Small intestine (tissue), 7 donors: ENCODE results near the gene ECT2. TPM values are rescaled to one million over a fixed set of nuclear protein-coding genes. Genes with fewer than 3 reads are reported as not detected.

ENCODE experiments used
- DNase-seq, 2 donors: peaks; one replicate each; pipeline versions ENCODE4 v3.0.0 to v3.0.0-alpha.2; 2013
- FAIRE-seq: peaks from 2 replicates; lab custom pipeline; 2012; peaks lifted over from hg19 to GRCh38; lab: Jason Lieb, UNC
- H3K27ac ChIP-seq, 3 donors: one replicate each; pipeline ENCODE4 v1.5.1; 2013; ENCODE audit warnings: low read length in 2 of 3, mild to moderate bottlenecking in 2 of 3, control low read depth in 1 of 3, inconsistent platforms in 1 of 3, low read depth in 1 of 3, moderate library complexity in 1 of 3
- H3K27me3 ChIP-seq, 3 donors: one replicate each; pipeline ENCODE4 v1.6.1; 2013; ENCODE audit warnings: low read length in 3 of 3, inconsistent platforms in 1 of 3; ENCODE audit not compliant: control insufficient read depth in 3 of 3, insufficient read depth in 3 of 3
- H3K36me3 ChIP-seq, 3 donors: one replicate each; pipeline ENCODE4 v1.6.1; 2013; ENCODE audit warnings: low read length in 3 of 3, inconsistent platforms in 1 of 3, low read depth in 1 of 3, mild to moderate bottlenecking in 1 of 3, moderate library complexity in 1 of 3; ENCODE audit not compliant: control insufficient read depth in 3 of 3, insufficient read depth in 2 of 3
- H3K4me1 ChIP-seq, 3 donors: one replicate each; pipeline ENCODE4 v1.6.1; 2013; ENCODE audit warnings: low read length in 2 of 3, inconsistent platforms in 1 of 3, low read depth in 1 of 3, mild to moderate bottlenecking in 1 of 3, moderate library complexity in 1 of 3; ENCODE audit not compliant: control insufficient read depth in 3 of 3, insufficient read depth in 2 of 3
- H3K4me3 ChIP-seq, 3 donors: one replicate each; pipeline ENCODE4 v1.5.1; 2013; ENCODE audit warnings: low read length in 3 of 3, control low read depth in 1 of 3, inconsistent platforms in 1 of 3, low read depth in 1 of 3, mild to moderate bottlenecking in 1 of 3, moderate library complexity in 1 of 3
- H3K9me3 ChIP-seq, 2 donors: one replicate each; pipeline ENCODE4 v1.6.1; 2013; ENCODE audit warnings: low read depth in 1 of 2, low read length in 1 of 2; ENCODE audit not compliant: control insufficient read depth in 2 of 2, insufficient read depth in 1 of 2
- WGBS, 3 donors: extraction: QIAGEN DNeasy Blood & Tissue Kit; methylation state at CpG; one replicate each; pipeline ENCODE4 v1.1.7; 2013; 5-methylcytosine and 5-hydroxymethylcytosine counted together
- polyA plus RNA-seq, 4 donors: library from polyadenylated mRNA; stranded (reverse) in 3 of 4; unstranded in 1 of 4; fragments of 200-250 nt in 3 of 4; fragments of 120-200 nt in 1 of 4; gene quantifications; one replicate each; pipeline versions ENCODE4 v1.2.1 to v1.2.3, GENCODE V29; 2013
- donor health status: healthy with polysubstance abuse.
- donor health status: control.
- donor health status: control.
- donor health status: Bipolar disorder and iron deficiency.
- donor health status: healthy.

ECT2 gene
- polyA plus RNA-seq, 4 donors = 3.0 to 16.8 (median 9.8) TPM

DNA sequence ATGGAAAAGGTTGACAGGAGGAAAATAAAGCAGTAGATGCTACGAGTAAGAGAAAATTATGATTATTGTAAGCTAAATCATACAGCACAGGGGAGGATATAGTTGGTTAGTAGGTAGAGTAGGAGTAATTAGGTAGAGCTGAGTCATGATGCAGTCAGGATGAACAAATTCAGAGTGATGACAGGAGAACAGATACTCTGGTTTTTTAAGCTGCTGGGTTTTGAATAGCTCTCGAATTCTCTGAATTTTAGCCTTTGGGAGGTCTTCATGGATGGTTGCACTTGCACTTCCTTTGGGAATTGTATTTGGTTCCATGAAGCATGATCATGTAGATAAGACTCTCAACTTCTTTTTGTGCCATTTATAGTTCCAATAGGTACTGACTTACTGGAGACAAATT is 96.2 kb downstream of the ECT2 start:
- Histone ChIP-seq H3K36me3 (no peaks in the 10 kb centered on the region), H3K9me3 (no peaks in the 10 kb centered on the region), H3K27ac (no peak overlapping the region), H3K4me3 (no peak overlapping the region), H3K4me1 (no peaks in the 10 kb centered on the region), H3K27me3 (no peaks in the 10 kb centered on the region)
- WGBS, 3 donors = 85 to 94% (median 85%) methylated on average over 2 of the region's 2 CpGs
- DNase-seq = no peak
- no peak for FAIRE-seq

- no peaks in the 10 kb centered on the region for H3K9me3 ChIP-seq
- no peaks in the 10 kb centered on the region for H3K27me3 ChIP-seq
- FAIRE-seq (peak; percentile 51), DNase-seq (no peak)
- H3K36me3 ChIP-seq = no peaks in the 10 kb centered on the region
- no peaks in the 10 kb centered on the region for H3K4me1 ChIP-seq
- H3K4me3 ChIP-seq = no peak overlapping the region
- no peak overlapping the region for H3K27ac ChIP-seq
These were observed 96.8 kb downstream of the ECT2 start for GRCh38 chr3:172847292-172847691.

GRCh38 chr3:172848910-172849309 is 98.4 kb downstream of the ECT2 start:
- DNase-seq (no peak), FAIRE-seq (no peak)
- no peak overlapping the region for H3K27ac ChIP-seq
- H3K36me3 ChIP-seq = no peaks in the 10 kb centered on the region
- no peaks in the 10 kb centered on the region for H3K27me3 ChIP-seq
- H3K4me1 ChIP-seq = no peaks in the 10 kb centered on the region
- WGBS, 3 donors = 39 to 56% (median 46%) methylated on average over 1 of the region's 1 CpG
- H3K9me3 ChIP-seq = no peaks in the 10 kb centered on the region
- no peak overlapping the region for H3K4me3 ChIP-seq

GRCh38 chr3:172853005-172853404 is 102.5 kb downstream of the ECT2 start:
- no peaks in the 10 kb centered on the region for H3K9me3 ChIP-seq
- WGBS, 3 donors = 80 to 94% (median 89%) methylated on average over 1 of the region's 1 CpG
- peaks cover 0 to 3% (median 0%) of the 10 kb centered on the region in 3 donors for H3K4me1 ChIP-seq
- no peak for FAIRE-seq
- no peak for DNase-seq
- no peak overlapping the region for H3K27ac ChIP-seq
- H3K36me3 ChIP-seq = no peaks in the 10 kb centered on the region
- no peaks in the 10 kb centered on the region for H3K27me3 ChIP-seq
- H3K4me3 ChIP-seq = no peak overlapping the region

DNA sequence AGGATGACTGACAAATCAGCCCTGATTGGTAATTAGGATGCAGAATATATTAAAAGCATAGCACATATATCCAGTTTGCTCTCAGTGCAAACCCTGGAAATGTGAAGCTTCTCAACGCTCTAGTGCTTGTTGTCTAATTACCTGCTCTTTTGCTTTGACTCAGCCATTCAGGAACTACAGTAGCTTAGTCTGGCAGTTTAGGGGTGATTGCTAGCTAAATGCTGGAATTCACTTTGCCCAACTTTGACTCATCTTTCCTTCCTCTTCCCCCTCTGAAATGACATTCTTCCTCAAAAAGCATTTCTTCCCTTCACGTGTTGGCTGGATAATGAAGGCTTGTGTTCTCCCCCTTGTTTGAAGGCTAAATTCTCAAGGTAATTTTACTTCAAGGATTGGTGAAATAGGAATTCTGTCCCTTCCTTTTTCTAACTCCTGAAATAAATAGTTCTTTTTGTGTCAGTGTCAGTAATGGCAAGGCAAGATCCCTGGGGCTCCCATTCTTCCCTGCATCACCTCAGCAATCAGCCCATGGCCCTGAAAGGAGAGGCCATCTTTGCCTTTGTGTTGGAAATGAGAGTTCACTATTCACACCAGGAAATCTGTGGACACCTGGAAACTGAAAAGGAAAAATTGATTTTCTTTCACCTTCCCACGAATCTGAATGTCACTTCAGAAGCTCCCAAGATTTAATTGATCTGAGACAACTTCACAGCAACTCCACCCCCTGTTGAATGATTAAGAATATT is 103.6 kb downstream of the ECT2 start:
- H3K9me3 ChIP-seq = no peaks in the 10 kb centered on the region
- no peak overlapping the region for H3K4me3 ChIP-seq
- no peak overlapping the region for H3K27ac ChIP-seq
- peaks cover 0 to 3% (median 0%) of the 10 kb centered on the region in 3 donors for H3K4me1 ChIP-seq
- H3K27me3 ChIP-seq = no peaks in the 10 kb centered on the region
- no peak for FAIRE-seq
- H3K36me3 ChIP-seq = no peaks in the 10 kb centered on the region
- WGBS, 3 donors = 69 to 75% (median 74%) methylated on average over 3 of the region's 3 CpGs
- DNase-seq = no peak

GRCh38 chr3:172855037-172855436 is 104.5 kb downstream of the ECT2 start:
- no peak for FAIRE-seq

GRCh38 chr3:172856795-172857742 is 106.5 kb downstream of the ECT2 start:
- Histone ChIP-seq H3K9me3 (no peaks in the 10 kb centered on the region), H3K4me3 (no peak overlapping the region), H3K36me3 (no peaks in the 10 kb centered on the region), H3K27ac (peak overlapping the region in 2 of 3 donors; percentile 13 to 53), H3K27me3 (no peaks in the 10 kb centered on the region), H3K4me1 (peaks cover 0 to 3% (median 0%) of the 10 kb centered on the region in 3 donors)
- FAIRE-seq (no peak), DNase-seq (peak; percentile 62 to 78)
- 9 to 42% (median 36%) methylated on average over 4 of the region's 4 CpGs for WGBS, 3 donors

More at GRCh38 chr3:172855037-172855436, 104.5 kb downstream of the ECT2 start:
- DNase-seq = no peak
- no peaks in the 10 kb centered on the region for H3K9me3 ChIP-seq
- no peak overlapping the region for H3K27ac ChIP-seq
- no peaks in the 10 kb centered on the region for H3K27me3 ChIP-seq
- no peak overlapping the region for H3K4me3 ChIP-seq
- H3K36me3 ChIP-seq = no peaks in the 10 kb centered on the region
- peaks cover 0 to 3% (median 0%) of the 10 kb centered on the region in 3 donors for H3K4me1 ChIP-seq

- 91 to 93% (median 91%) methylated on average over 2 of the region's 2 CpGs for WGBS, 3 donors
- no peak for FAIRE-seq
- no peak overlapping the region for H3K4me3 ChIP-seq
These were observed 108.5 kb downstream of the ECT2 start for GRCh38 chr3:172859041-172859440.

More at GRCh38 chr3:172859041-172859440, 108.5 kb downstream of the ECT2 start:
- no peak for DNase-seq
- no peaks in the 10 kb centered on the region for H3K36me3 ChIP-seq
- H3K27ac ChIP-seq = no peak overlapping the region
- H3K9me3 ChIP-seq = no peaks in the 10 kb centered on the region
- H3K4me1 ChIP-seq = peaks cover 0 to 3% (median 0%) of the 10 kb centered on the region in 3 donors
- no peaks in the 10 kb centered on the region for H3K27me3 ChIP-seq
